HG03025 (cell line): Measurements from ENCODE around the gene GALR2.

Experiments
- ATAC-seq: cut with Tn5 transposase; IDR thresholded peaks from one replicate; pipeline ENCODE4 v1.9.1; 2021; ENCODE audit warnings: mild to moderate bottlenecking, moderate library complexity; ENCODE audit not compliant: unreplicated experiment, low FRiP score

Gene GALR2

GRCh38 chr17:76123749-76124581 lies 49.4 kb downstream of the GALR2 start:
- ATAC-seq = no peak

GRCh38 chr17:76124582-76125390 lies 50.2 kb downstream of the GALR2 start:
- ATAC-seq = no peak

- no peak for ATAC-seq
Observed at GRCh38 chr17:76125391-76125675, 50.8 kb downstream of the GALR2 start.

- no peak for ATAC-seq
Observed at GRCh38 chr17:76125922-76126321, 51.3 kb downstream of the GALR2 start.
